Endothelial cell of hepatic sinusoid (primary cell): Measurements from ENCODE around the gene TNS1.

Source experiments
- in situ Hi-C: cut with HindIII; loops from 2 replicates; pipeline ENCODE4 v1.10.0; 2017; ENCODE audit warnings: low sequenced_read_pairs

TNS1 gene

DNA sequence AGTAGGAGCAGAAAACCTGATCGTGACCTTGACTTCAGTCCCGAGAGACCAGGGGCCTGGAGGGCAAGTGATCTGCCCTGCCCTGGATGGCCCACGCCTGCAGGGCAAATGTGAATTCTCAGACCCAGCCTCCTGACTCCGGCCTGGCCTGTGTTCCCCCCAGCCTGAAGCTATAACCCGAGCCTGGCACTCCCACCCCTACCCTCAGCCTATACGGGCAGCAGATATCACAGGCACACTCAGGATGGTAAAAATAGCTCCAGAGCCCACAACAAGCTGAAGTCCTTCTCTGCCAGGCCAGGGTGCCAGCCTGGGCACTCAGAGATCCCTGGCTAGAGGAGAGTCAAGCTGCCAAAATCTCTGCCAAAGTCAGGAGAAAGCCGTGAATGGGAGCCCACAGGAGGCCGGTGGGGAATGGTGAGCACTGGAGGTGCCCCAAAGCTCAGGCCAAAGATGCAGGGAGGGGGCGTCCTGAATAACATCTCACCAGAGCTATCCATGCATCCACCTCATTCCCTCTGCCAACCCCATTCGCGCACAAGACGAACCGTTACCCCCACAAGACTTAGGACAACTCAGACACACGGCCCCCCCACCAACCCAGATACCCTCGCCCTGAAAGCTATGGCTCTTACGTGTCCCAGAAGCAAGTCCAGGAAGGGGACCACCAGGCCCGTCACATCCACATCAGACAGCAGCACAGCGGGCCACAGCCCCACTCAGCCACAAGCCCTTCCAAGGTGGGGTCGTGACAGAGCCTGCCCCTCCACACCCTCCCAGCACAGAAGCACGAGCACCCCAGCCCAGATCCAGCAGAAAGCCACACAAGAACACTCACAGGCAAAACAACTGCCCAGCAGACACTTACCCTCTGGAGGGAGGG is 144.9 kb downstream of the TNS1 start:
- in situ Hi-C loops = no loop called here

DNA sequence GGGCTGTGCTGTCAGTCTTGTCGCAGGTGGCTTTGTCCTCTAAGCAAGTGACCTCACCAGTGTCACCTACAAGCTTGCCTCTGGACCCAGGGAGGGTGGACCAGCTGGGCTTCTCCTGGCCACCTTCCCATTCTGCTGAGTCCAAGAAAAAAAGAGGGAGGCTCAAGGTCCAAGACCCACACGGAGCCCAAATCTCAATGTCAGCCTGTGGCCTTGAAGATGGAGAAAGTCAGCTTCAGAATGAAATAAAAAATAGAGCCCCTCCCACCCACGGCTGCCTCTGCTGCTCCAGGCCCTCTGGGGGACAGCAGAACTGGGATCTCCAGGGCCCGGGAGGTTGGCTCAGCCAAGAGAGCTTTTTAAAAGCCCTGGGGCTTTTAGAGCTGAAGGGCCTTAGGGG is 145.9 kb downstream of the TNS1 start:
- in situ Hi-C loops = no loop called here

DNA sequence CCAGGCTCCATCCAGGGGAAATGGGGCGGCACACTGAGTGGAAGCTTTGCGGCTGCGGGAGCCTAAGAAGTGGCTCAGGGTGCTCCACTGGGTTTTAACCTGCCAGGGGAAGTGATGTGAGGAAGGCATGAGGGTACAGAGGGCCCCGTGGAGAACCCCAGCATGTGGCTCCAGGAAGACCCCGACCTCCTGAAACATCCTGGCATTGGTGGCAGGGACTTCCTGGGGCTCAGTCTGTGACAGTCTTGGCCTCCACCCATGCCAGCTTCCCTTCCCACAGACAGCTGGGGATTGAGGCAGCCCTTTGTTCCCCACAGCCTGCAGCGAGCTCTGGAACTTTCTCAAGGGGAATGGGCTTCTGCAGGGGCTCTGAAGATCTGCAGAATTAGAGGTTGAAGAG is 146.6 kb downstream of the TNS1 start:
- in situ Hi-C loops = no loop called here

DNA sequence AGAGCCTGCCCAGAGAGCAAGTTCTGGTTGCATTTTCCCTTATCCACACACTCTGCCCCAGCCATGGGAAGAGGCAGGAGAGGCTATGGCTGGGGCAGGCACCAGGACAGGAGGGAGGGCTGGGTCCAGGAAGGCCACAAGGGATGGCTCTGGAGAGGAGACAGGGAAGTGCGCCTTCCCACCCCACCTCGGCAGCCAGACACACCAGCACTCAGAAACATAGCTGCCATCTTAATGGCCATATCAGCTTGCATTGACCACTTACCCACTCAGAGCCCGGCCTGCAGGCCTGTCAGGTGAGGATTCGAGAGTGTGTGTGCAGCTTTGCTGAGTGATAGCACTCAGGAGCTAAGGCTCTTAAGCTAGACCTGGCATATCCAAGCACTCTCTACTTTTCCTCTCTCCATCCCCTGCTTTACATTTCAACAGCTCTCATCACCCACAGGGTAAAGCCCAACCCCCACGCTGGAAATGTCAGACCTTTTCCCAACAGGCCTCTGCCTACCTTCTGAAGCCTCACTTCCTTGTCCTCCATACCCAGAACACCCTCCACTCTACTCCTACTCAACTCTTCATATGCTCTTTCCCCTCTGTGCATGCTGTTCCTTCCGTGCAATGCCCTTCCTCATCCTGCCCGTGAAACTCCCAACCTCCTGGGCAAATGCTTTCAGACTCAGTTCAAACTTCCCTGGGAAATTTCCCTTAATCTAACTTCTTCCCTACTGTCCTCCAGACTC is 147.9 kb downstream of the TNS1 start:
- in situ Hi-C loops = no loop called here

DNA sequence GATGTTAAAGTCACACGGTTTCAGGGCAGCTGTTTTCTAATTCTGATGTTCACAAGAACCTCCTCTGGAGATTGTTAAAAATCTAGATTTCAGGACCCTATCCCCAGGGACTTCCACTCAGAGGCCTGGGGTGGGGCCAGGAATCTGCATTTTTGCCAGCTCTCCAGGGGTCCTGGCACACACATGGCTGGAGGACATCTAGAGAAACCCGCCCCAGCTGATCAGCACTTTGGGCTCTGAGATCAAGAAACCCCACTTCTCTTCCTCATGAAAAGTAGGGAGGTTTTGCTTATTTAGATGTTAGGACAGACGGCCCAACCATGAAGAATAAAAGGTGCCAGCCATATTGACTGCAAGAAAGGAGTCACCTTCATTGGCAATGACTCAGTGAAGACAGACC is 148.8 kb downstream of the TNS1 start:
- in situ Hi-C loops = no loop called here

DNA sequence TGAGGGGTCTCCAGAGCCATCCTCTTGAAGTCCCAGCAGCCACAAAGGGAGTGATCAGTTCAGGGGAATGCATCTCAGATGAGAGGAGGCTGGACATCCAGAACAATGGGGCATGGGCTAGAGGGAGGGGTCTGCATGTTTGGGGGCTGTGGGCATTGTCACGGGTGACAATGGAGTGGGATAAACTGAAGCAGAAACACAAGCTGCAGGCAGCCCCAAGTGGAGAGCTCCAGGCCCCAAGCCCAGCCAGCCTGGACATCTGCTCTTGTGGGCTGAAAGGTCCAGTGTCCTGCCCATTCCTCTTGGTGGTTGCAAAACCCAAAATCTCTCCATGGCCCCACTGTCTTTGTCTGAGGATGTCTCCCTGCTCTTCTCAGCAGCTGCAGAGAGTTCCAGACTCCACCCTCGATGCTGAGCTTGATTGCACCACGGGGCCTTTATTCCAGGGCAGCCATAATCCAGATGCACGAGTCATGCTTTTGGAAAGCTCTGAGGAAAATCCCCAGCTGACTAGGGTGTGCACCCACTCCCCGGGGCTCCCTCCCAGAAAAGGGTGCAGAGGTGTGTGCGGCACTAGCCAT is 149.4 kb downstream of the TNS1 start:
- in situ Hi-C loops = no loop called here

DNA sequence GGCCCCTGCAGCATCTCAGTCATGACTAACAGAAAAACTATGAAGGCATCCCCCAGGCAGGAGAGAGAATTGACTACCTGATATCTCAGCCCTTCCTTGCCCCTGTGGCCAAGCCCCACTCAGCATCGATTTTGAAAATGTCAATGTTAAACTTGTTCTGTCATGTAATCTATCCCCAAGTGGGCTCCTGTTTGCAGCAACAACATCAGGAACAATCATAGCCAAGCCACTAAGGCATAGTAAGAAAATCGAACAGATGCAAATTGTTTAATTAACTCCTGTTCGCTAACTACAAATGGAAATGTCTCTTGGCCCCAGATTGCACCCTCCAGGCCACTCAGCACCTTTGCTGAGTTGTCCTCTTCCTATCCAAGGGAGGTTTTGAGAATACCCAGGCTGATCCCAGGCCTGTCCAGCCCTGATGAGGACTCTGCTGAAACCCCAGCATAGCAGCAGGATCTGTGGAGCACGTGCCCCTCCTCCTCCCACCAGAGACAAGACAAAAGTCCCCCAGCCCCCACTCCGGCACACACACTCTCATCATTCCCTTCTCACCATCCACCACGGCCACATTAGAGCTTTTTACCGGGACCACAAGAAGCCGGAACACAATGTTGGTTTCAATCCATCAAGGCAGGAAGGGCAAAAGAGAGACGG is 150.1 kb downstream of the TNS1 start:
- in situ Hi-C loops = no loop called here

DNA sequence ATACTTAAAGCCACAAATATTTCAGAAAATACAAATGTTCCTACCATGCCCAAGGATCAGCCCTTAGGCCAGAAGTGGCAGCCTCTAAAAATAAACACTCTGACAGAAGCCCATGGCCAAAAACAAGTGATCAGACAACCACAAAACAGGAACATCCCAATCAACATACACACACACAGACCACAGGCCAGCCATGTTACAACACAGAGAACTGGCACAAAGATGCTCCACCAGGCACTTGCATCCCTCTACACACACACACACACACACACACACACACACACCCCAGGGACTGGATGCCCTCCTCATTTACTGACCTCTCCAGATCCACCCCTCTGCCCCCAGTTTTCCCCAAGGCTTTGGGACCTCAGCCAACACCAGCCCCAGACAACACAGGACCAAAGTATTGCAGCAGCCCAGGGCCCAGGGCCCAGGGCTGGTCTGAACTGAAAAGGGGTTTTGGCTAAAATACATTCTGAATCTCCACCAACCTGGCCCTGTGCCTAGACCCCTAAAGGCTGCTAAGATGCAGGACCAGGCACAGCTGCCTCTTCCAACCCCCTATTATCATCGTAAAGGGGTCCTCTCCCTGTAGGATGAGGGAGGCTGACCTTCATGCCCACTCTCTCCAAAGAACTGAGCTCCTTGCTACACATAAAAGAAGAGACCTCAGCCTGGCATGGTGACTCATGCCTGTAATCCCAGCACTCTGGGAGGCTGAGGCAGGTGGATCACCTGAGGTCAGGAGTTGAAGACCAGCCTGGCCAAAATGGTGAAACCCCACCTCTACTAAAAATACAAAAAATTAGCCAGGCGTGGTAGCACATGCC is 151.4 kb downstream of the TNS1 start:
- in situ Hi-C loops = no loop called here

DNA sequence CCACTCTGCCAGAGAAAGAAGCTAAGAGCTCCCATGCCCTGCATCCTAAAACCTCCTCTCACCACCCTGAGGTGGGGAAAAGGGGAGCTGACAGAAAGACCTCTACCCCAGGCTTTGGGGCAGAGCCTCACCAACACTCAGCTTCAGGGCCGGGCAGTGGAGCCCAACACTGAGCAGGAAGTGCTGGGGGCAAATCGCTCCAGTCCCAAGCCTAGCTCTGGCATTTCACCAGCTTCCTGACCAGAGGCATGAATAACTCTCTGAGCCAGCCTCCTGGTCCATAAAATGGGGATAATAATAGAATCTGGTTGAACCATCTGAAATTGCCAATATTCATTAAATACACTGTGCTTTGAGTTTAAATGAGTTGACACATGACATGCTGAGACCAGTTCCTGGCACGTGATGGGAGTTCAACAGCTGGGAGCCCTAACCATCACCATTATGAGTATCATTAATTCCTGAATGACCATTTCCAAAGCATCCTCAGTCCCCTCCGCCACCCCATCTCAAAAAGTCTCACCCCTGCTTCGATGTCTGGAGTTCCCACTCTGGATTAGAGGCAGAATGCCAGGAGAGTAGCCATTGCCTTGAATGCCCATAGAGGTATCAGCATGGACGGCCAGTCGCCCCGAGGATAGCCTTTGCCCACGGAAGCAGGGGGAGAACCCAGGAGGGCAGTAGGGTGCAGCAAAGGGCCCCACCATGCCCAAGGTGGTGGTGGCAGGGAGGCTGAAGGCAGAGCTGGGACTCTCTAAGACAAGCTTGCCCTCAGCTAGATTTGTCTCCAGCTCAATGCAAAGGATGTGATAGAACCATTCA is 153.4 kb downstream of the TNS1 start:
- in situ Hi-C loops = no loop called here

DNA sequence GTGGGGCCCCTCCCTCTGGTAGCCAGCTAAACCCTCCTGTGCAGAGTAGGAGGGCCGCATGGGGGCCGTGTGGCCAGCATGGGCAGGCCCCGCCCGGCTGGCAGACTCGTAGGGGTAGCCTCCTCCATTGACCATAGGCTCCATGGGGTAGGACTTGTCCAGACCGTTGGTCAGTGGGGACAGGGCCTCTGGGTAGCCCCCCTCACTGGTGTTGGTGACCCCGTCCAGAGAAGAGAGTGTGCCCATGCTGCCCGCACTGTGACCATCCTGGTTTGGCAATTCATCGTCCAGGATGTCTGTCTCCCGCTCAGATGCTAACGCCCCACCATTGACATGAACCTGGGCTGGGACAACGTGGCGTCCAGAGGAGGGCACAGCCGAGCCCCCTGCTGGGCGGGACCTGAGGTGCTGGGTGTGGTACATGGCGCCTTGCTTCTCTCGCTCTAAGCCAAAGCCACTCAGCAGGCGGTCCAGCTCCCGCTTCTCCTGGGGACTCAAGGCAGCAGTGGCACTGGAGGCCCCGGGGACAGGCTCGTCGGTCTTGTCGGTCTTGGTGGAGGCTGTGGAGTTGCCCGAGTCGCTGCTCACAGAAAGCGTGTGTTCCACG is 154.3 kb downstream of the TNS1 start:
- in situ Hi-C loops = no loop called here

DNA sequence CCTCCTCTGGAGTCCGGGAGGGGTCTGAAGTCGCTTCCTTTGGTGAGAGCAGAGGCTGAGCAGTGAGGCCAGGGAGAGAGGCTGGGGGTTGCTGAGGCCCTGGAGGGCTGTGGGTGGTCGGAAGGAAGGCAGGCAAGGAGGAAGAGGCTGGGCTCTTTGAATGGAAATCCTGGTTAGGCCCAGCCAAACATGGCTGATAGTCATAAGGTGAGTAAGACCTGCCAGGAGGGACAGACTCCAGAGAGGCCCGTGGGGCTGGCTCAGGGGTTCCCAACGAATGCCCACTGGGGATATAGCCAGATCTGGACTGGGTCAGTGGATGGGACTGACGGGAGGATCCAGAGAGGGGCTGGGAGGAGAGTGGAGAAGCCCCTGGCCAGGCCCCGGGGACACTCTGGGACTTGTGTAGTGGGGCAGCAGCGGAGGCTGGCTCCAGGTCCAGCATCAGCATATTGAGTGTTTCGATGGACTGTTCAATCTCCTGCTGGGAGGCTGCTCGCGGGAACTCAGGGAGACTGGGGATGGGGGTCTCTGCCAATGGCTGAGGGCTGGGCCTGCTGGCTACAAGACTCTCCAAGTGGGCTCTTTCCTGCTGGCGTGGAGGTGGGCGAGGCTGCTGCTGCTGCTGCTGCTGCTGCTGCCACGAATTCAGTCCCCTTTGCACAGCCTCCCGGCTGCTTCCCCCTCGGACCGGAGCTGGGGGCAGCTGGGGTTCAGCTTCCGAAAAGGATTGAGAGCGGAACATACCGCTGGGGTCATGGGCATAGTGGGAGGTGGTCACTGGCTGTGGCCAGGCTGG is 155.0 kb downstream of the TNS1 start:
- in situ Hi-C loops = no loop called here

DNA sequence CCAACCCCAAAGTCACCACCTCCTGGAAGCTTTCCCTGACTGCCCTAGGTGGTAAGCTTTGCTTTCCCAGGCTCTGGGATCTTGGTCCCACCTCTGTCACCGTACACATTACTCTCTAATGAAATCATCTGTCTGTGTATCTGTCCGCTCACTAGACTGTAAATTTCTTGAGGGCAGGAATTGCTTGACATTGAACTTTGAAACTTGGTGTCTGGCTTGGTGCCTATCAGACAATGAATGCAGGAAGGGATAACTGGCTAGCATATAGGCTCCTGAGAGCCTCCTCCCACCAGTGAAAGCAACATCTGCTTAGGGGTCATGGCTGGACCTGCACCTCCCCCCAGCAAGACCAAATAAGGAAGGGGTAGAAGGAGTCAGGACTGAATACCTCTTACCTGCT is 155.7 kb downstream of the TNS1 start:
- in situ Hi-C loops = no loop called here

DNA sequence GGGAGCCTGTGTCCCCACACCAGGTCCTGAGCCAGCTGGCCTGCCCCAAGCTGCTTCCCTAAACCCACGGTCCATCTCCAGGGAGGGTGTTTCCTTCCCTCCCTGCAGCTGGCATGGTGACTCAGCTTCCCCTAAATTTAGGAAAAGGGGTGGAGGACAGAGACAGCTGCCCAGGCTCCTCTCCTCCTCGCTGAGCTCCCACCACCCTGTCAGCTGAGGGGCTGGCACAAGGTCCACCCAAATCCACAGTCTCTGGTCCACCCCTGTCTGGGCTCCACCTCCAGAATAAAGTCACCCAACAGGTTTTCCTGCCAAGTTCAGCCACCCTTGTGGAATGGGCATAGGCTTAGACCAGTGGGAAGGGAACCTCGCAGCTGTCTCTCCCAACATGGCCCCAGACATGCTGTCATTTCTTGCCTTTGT is 156.5 kb downstream of the TNS1 start:
- in situ Hi-C loops = no loop called here

DNA sequence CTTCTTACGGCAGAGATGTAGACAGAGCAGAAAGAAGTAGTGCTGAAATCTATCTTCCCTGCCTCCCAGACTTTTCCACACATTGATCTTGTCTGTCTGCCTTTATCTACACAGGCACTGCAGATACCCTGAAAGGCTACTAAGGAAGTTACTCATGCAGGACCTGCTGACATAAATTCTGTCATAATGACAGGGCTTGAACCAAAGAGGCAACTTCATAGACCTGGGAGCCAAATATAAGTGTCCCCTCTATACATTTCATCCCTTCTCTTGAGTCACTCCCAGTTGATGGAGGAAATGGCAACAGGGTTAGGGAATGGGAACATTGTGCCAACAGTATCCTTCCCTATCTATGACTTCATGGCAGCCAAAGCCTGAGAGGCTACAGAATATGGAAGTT is 157.5 kb downstream of the TNS1 start:
- in situ Hi-C loops = no loop called here

DNA sequence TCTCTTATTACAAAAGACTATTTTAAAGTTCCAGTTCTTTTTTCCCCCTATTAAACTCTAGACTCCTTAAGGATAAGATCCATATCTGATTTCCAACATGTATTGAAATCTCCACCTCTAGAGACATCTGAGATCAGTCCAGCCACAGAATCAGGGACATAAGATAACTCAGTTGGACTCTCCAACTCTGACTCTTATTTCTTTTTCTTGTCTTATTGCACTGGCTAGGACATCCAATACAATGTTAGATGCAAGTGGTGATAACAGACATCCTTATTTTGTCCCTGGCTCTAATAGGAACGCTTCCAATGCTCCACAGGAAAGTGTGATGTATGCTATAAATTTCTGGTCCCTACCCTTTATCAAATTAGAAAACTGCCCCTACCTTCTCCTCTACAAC is 158.1 kb downstream of the TNS1 start:
- in situ Hi-C loops = no loop called here

DNA sequence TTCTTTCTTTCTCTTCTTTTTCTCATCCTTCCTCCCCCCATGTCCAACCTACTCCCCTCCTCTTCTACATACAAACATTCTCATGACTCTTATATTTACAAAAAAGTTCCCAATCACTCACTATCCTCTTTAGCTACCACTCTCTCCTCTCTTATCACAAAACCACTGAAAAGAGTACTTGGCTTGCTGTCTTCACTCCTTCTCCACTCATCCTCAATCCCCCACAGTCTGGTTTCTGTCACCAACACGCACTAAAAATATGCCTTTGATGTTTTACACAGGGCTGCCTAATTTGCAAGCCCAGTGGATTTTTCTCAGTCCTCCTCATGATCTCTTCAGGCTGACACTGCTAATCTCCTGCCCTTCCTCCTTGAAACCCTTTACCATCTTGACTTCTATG is 159.5 kb downstream of the TNS1 start:
- in situ Hi-C loops = no loop called here

DNA sequence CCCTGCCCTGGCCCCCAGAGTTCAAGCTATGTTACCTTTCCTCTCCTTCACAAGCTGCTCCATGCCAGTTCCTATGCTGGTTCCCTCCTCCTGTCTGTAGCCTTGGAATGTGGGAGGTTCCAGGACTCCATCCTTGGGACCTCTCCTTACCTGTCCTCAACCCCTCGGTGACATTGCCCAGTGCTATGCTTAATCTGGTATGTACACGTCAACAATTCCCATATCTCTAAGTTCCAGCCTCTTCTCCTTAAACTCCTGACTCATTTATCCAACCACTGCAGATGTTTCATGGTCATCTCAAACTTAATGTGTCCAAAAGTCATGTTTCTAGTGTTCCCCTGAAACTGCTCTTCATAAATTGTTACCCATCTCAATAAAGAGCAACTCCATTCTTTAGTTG is 160.8 kb downstream of the TNS1 start:
- in situ Hi-C loops = no loop called here

DNA sequence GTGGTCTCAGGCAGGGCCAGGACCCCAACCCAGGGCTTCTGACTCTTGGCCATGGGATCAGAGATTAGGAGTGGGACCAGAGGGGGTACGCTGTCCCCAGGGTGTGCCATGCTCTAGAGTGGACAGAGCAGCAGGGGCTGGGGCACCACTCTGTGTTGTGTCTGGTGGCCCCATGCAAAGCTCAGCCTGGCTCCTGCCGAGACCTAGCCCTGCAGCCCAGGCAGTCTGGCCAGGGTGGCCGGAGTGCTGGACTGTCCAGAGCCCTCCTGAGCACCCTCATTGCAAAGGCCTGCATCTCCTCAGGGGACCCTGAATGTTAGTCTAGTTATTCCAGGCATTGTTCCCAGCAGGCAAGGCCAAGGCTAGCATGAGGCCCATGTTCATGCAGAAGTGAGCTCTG is 162.3 kb downstream of the TNS1 start:
- in situ Hi-C loops = no loop called here

DNA sequence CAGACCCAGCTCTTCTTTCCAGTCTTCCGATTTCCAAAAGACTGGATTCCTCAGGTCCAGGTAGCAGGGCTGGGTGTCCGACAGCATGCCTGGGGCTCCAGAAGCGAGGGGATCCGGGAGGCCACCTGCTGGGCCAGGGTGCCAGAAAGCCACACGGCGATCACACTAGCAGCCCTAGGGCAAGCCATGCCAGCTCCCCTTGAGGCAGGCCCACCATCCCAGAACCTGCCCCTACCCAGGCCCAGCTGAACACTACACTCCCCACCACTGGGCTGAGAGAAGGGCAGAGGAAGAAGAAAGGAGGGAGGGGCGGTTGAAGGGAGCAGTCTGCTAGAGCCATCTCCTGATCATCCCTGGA is 163.1 kb downstream of the TNS1 start:
- in situ Hi-C loops = no loop called here
